Measurements from ENCODE around the gene COPS4.
"Not testable (repeated sequence)": the region's sequence is repeated elsewhere in the genome, so short reads cannot be mapped to it uniquely, and the experiment has no call there.

Gene COPS4

DNA sequence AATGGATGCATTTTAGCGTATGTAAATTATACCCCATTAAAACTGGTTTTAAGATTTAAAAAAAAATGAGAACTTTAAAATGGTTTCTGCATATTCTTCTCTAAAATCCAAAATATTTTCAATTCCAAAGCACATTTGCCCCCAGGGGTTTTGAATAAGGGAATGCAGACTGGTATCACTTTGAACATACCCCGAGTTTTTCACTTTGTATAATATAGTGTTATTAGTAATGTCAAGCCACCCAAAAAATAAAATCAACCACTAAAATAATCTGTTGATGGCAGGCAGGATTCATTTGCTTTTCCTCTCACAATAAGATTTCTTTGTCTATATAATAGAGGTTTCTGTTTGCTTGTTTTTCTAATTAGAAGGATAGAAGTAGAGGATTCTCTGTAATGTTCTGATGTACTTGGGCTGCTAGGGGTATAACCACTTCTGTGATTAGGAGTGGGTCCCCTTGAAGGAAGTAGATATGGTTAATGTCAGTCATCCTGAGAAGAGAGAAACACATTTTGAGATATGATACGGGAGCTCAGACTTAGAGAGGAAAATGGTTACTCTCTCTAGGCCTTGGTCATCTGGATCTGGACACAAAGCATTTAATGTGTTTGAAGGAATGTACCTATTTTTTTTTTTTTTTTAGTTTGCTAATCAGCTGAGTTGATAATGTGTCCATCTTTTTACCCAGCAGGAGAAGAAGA is 15.0 kb upstream of the COPS4 start:
- TF ChIP-seq EZH2 (IDR thresholded peaks at IDR 0.05) (no peak), FOXP2 (optimal IDR thresholded peaks at IDR 0.05; ENCODE audit: control extremely low read depth, extremely low read length, insufficient read depth) (no peak), POLR2AphosphoS5 (IDR thresholded peaks at IDR 0.05; ENCODE audit: borderline replicate concordance, low read depth, low read length) (no peak)
- Histone ChIP-seq H3K9ac (ENCODE audit: insufficient read length) (no peak overlapping the region), H3K4me3 (no peak overlapping the region), H3K27ac (peak overlapping the region; percentile 19; the same call in 1 of the 2 replicates), H3K36me3 (ENCODE audit: insufficient read depth, low read length) (no peaks in the 10 kb centered on the region), H3K9me3 (ENCODE audit: low read depth, low read length) (no peaks in the 10 kb centered on the region)
- DNase-seq (ENCODE audit: low read depth, low spot score): no peak

DNA sequence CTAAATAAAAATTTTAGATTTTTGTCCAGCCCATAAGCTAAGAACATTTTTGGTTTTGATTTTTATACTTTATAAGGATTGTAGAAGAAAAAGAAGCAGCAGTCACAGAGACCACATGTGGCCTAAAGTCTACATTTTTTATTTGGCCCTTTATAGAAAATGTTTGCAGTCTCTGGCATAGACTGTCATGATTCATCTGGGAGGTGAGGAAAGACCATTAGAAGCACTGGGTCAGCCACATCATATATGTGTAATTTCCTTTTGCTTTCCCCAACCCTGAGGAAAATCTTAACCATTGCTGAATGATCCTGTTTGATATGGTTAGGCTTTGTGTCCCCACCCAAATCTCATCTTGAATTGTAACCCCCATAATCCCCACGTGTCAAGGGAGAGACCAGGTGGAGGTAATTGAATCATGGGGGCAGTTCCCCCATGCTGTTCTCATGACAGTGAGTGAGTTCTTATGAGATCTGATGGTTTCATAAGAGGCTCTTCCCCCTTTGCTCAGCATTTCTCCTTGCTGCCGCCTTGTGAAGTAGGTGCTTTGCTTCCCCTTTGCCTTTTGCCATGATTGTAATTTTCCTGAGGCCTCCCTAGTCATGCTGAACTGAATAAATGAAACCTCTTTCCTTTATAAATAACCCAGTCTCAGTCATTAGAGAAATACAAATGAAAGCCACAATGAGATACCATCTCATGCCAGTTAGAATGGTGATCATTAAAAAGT is 12.1 kb upstream of the COPS4 start:
- DNase-seq (ENCODE audit: low read depth, low spot score): no peak
- H3K9ac ChIP-seq (ENCODE audit: insufficient read length): no peak overlapping the region
- H3K9me3 ChIP-seq (ENCODE audit: low read depth, low read length): no peaks in the 10 kb centered on the region
- H3K4me3 ChIP-seq: no peak overlapping the region
- H3K36me3 ChIP-seq (ENCODE audit: insufficient read depth, low read length): no peaks in the 10 kb centered on the region
- TF ChIP-seq POLR2AphosphoS5 (IDR thresholded peaks at IDR 0.05; ENCODE audit: borderline replicate concordance, low read depth, low read length) (no peak), FOXP2 (optimal IDR thresholded peaks at IDR 0.05; ENCODE audit: control extremely low read depth, extremely low read length, insufficient read depth) (no peak), EZH2 (IDR thresholded peaks at IDR 0.05) (no peak)
- no peak overlapping the region for H3K27ac ChIP-seq

DNA sequence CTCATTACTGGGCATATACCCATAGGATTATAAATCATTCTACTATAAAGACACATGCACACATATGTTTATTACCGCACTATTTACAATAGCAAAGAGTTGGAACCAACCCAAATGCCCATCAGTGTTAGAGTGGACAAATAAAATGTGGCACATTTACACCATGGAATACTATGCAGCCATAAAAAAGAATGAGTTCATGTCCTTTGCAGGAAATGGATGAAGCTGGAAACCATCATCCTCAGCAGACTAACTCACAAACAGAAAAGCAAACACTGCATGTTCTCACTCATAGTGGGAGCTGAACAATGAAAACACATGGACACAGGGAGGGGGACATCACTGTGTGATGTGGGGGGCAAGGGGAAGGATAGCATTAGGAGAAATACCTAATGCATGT is 11.4 kb upstream of the COPS4 start:
- not testable (repeated sequence) for H3K27ac ChIP-seq; H3K9ac ChIP-seq (ENCODE audit: insufficient read length); H3K36me3 ChIP-seq (ENCODE audit: insufficient read depth, low read length); DNase-seq (ENCODE audit: low read depth, low spot score); H3K4me3 ChIP-seq; H3K9me3 ChIP-seq (ENCODE audit: low read depth, low read length)

DNA sequence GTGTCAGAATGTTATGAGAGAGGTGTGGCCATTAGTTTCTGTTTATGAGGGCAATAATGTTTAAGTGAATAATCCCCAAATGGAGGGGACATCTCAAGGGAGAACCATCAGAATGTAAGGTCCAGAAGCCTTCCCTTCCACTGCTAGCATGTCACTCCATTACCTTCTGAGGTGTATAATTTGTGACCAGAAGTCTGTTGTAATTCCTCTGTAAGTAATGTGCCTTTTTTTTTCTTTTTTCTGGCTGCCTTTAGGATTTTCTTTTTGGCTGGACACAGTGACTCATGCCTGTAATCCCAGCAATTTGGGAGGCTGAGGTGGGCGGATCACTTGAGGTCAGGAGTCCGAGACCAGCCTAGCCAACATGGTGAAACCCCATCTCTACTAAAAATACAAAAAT is 10.8 kb upstream of the COPS4 start:
- H3K4me3 ChIP-seq: no peak overlapping the region
- H3K9ac ChIP-seq (ENCODE audit: insufficient read length): no peak overlapping the region

DNA sequence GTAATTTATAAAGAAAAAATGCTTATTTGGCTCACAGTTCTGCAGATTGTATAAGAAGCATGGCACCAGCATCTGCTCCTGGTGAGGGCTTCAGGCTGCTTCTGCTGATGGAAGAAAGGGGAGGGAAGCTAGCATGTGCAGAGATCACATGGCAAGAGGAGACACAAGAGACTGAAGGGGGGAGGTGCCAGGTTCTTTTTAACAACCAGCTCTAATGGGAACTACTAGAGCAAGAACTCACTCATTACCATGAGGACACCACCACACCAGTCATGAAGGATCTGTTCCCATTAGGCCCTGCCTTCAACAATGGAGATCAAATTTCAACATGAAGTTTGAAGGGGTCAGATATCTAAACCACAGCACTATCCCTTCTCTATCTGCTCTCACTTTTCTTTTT is 9.4 kb upstream of the COPS4 start:
- Histone ChIP-seq H3K4me3 (no peak overlapping the region), H3K9me3 (ENCODE audit: low read depth, low read length) (no peaks in the 10 kb centered on the region), H3K36me3 (ENCODE audit: insufficient read depth, low read length) (no peaks in the 10 kb centered on the region), H3K9ac (ENCODE audit: insufficient read length) (no peak overlapping the region), H3K27ac (no peak overlapping the region)
- TF ChIP-seq POLR2AphosphoS5 (IDR thresholded peaks at IDR 0.05; ENCODE audit: borderline replicate concordance, low read depth, low read length) (no peak), FOXP2 (optimal IDR thresholded peaks at IDR 0.05; ENCODE audit: control extremely low read depth, extremely low read length, insufficient read depth) (no peak), EZH2 (IDR thresholded peaks at IDR 0.05) (no peak)
- no peak for DNase-seq (ENCODE audit: low read depth, low spot score)

More for the DNA sequence above, 10.8 kb upstream of the COPS4 start:
- Histone ChIP-seq H3K9me3 (ENCODE audit: low read depth, low read length) (no peaks in the 10 kb centered on the region), H3K27ac (no peak overlapping the region), H3K36me3 (ENCODE audit: insufficient read depth, low read length) (no peaks in the 10 kb centered on the region)
- TF ChIP-seq EZH2 (IDR thresholded peaks at IDR 0.05): no peak
- TF ChIP-seq FOXP2 (optimal IDR thresholded peaks at IDR 0.05; ENCODE audit: control extremely low read depth, extremely low read length, insufficient read depth): no peak
- no peak for TF ChIP-seq POLR2AphosphoS5 (IDR thresholded peaks at IDR 0.05; ENCODE audit: borderline replicate concordance, low read depth, low read length)
- no peak for DNase-seq (ENCODE audit: low read depth, low spot score)

DNA sequence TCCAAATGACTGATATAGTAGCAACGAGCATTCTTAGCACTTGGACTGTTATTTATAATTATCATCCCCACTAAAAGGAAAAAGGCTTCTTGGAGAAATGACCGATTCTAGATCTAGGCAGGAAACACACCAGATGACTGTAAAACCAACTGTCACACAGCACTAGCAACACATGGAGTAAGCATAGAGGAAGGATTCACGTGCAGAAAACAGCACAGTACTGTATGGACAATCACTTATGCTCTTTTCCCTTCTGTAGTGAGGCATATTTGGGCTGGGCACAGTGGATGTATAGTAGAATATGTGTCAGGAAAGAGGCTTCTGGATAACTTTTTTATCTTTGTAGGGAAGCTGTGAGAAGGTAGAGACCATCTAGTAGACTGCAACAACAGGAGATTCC is 6.0 kb upstream of the COPS4 start:
- H3K27ac ChIP-seq: no peak overlapping the region
- TF ChIP-seq FOXP2 (optimal IDR thresholded peaks at IDR 0.05; ENCODE audit: control extremely low read depth, extremely low read length, insufficient read depth) (no peak), EZH2 (IDR thresholded peaks at IDR 0.05) (no peak), POLR2AphosphoS5 (IDR thresholded peaks at IDR 0.05; ENCODE audit: borderline replicate concordance, low read depth, low read length) (no peak)
- no peaks in the 10 kb centered on the region for H3K9me3 ChIP-seq (ENCODE audit: low read depth, low read length)
- no peak overlapping the region for H3K4me3 ChIP-seq
- H3K36me3 ChIP-seq (ENCODE audit: insufficient read depth, low read length): no peaks in the 10 kb centered on the region
- no peak overlapping the region for H3K9ac ChIP-seq (ENCODE audit: insufficient read length)
- DNase-seq (ENCODE audit: low read depth, low spot score): no peak

DNA sequence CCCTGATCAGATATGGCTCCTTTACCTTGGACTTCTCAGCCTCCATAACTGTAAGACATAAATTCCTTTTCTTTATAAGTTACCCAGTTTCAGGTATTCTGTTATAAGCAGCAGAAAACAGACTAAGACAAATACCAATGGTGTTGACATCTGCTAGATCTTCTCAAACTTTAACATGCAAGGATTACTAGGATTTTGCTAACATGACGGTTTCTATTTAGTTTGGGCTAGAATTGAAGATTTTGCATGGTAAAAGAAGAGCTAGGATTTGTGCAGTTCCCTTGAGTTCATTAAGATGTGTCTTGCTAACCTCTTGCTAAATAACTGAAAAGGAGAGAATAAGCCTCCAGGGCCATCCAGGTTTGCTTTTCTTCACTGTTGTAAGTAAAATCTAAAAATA is 5.3 kb upstream of the COPS4 start:
- Histone ChIP-seq H3K9me3 (ENCODE audit: low read depth, low read length) (no peaks in the 10 kb centered on the region), H3K27ac (no peak overlapping the region), H3K36me3 (ENCODE audit: insufficient read depth, low read length) (no peaks in the 10 kb centered on the region), H3K4me3 (no peak overlapping the region), H3K9ac (ENCODE audit: insufficient read length) (no peak overlapping the region)
- no peak for DNase-seq (ENCODE audit: low read depth, low spot score)
- TF ChIP-seq FOXP2 (optimal IDR thresholded peaks at IDR 0.05; ENCODE audit: control extremely low read depth, extremely low read length, insufficient read depth): no peak
- TF ChIP-seq POLR2AphosphoS5 (IDR thresholded peaks at IDR 0.05; ENCODE audit: borderline replicate concordance, low read depth, low read length): no peak
- no peak for TF ChIP-seq EZH2 (IDR thresholded peaks at IDR 0.05)

DNA sequence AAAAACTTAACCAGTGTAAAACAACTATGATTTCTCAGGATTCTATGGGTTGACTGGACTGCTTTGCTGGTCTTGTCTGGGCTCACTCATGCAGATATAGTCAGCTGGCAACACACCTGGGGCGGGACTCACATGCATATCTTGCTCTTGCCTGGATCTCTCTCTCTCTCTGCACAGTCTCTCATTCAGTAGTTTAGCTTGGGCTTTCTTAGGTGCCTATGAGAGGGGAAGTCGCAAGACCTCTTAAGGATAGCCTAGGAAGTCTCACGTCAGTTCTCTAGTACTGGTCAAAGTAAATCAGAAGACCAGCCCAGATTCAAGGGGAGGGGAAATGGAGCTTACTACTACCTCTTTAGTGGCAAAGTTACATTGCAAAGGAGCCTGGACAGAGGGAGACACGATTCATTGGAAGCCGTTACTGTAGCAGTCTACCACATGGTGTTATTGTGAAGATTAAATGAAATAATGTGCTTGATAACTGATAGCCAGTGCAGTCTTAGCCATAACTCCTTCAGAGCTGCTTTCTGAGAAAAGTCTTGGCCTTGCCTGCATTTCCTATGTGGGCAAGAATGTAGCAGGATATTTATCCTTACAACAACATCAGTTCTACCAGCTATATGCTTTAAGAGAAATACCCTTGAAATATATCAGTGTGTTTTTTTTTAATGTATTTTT is 2.1 kb downstream of the COPS4 start:
- H3K27ac ChIP-seq: no peak overlapping the region
- peak overlapping the region; percentile 48 for H3K9ac ChIP-seq (ENCODE audit: insufficient read length)
- H3K4me3 ChIP-seq: no peak overlapping the region
- DNase-seq (ENCODE audit: low read depth, low spot score): no peak
- H3K9me3 ChIP-seq (ENCODE audit: low read depth, low read length): no peaks in the 10 kb centered on the region
- H3K36me3 ChIP-seq (ENCODE audit: insufficient read depth, low read length): no peaks in the 10 kb centered on the region
- no peak for TF ChIP-seq EZH2 (IDR thresholded peaks at IDR 0.05)
- TF ChIP-seq FOXP2 (optimal IDR thresholded peaks at IDR 0.05; ENCODE audit: control extremely low read depth, extremely low read length, insufficient read depth): no peak
- no peak for TF ChIP-seq POLR2AphosphoS5 (IDR thresholded peaks at IDR 0.05; ENCODE audit: borderline replicate concordance, low read depth, low read length)
